Measurements from ENCODE around the gene INTS3. TPM values are rescaled to one million over a fixed set of nuclear protein-coding genes. Genes with fewer than 3 reads are reported as not detected.

INTS3 gene
- total RNA-seq, 4 donors from 2014 or later, result 31.4 to 55.3 (median 43.5) TPM

GRCh38 chr1:153776845-153777370, 49.1 kb downstream of the INTS3 start:
- TF ChIP-seq POLR2A (IDR thresholded peaks at IDR 0.05), result no peak
- TF ChIP-seq POLR2AphosphoS5 (IDR thresholded peaks at IDR 0.05), result no peak
- no peak for TF ChIP-seq CTCF (IDR thresholded peaks at IDR 0.05)
- TF ChIP-seq EP300 (IDR thresholded peaks at IDR 0.05), result no peak
- peaks cover 0 to 83% (median 39%) of the 10 kb centered on the region in 3 donors for H3K4me1 ChIP-seq
- H3K4me3 ChIP-seq, result peak overlapping the region in 1 of 2 donors; percentile 86
- no peaks in the 10 kb centered on the region for H3K27me3 ChIP-seq
- ATAC-seq, result no peak
- 88% methylated on average over 4 of the region's 10 CpGs; no CpG with 5 or more reads in 1 of the 2 donors for WGBS, 2 donors (ENCODE audit: low coverage in 1 of 2)
- peak overlapping the region in 3 of 4 donors; percentile 88 to 92 (median 91) for H3K27ac ChIP-seq
- H3K9me3 ChIP-seq, result no peaks in the 10 kb centered on the region
- H3K36me3 ChIP-seq, result peaks cover 0 to 28% of the 10 kb centered on the region in 2 donors

- TF ChIP-seq CTCF (IDR thresholded peaks at IDR 0.05) (no peak), POLR2A (IDR thresholded peaks at IDR 0.05) (no peak), POLR2AphosphoS5 (IDR thresholded peaks at IDR 0.05) (peak; percentile 52), EP300 (IDR thresholded peaks at IDR 0.05) (no peak)
- no peak for ATAC-seq
- 24 to 69% methylated on average over 5 to 6 of the region's 7 CpGs for WGBS, 2 donors (ENCODE audit: low coverage in 1 of 2)
- Histone ChIP-seq H3K4me1 (peaks cover 0 to 83% (median 42%) of the 10 kb centered on the region in 3 donors), H3K9me3 (no peaks in the 10 kb centered on the region), H3K4me3 (peak overlapping the region in 1 of 2 donors; percentile 7), H3K36me3 (peaks cover 0 to 21% of the 10 kb centered on the region in 2 donors), H3K27ac (peak overlapping the region in 3 of 4 donors; percentile 63 to 92 (median 88)), H3K27me3 (no peaks in the 10 kb centered on the region)
These were observed 49.8 kb downstream of the INTS3 start for GRCh38 chr1:153777648-153778047.

GRCh38 chr1:153778051-153778823, 50.4 kb downstream of the INTS3 start:
- Histone ChIP-seq H3K9me3 (no peaks in the 10 kb centered on the region), H3K4me1 (peaks cover 0 to 83% (median 42%) of the 10 kb centered on the region in 3 donors), H3K27ac (peak overlapping the region in 3 of 4 donors; percentile 63 to 92 (median 88)), H3K4me3 (peak overlapping the region in 1 of 2 donors; percentile 7), H3K36me3 (peaks cover 0 to 15% of the 10 kb centered on the region in 2 donors), H3K27me3 (no peaks in the 10 kb centered on the region)
- TF ChIP-seq POLR2AphosphoS5 (IDR thresholded peaks at IDR 0.05) (no peak), EP300 (IDR thresholded peaks at IDR 0.05) (no peak), CTCF (IDR thresholded peaks at IDR 0.05) (no peak), POLR2A (IDR thresholded peaks at IDR 0.05) (no peak)
- whole genome bisulfite sequencing, 2 donors (ENCODE audit: low coverage in 1 of 2), result 74 to 93% methylated on average over 8 to 13 of the region's 22 CpGs
- ATAC-seq, result no peak

GRCh38 chr1:153778824-153779519, 51.1 kb downstream of the INTS3 start:
- H3K4me1 ChIP-seq, result peaks cover 0 to 78% (median 40%) of the 10 kb centered on the region in 3 donors
- no peak for TF ChIP-seq EP300 (IDR thresholded peaks at IDR 0.05)
- TF ChIP-seq POLR2A (IDR thresholded peaks at IDR 0.05), result no peak
- no peak for TF ChIP-seq POLR2AphosphoS5 (IDR thresholded peaks at IDR 0.05)
- TF ChIP-seq CTCF (IDR thresholded peaks at IDR 0.05), result no peak
- peak overlapping the region in 2 of 4 donors; percentile 88 to 92 for H3K27ac ChIP-seq
- H3K36me3 ChIP-seq, result peaks cover 0 to 9% of the 10 kb centered on the region in 2 donors
- no peak for ATAC-seq
- WGBS, 2 donors (ENCODE audit: low coverage in 1 of 2), result 89 to 90% methylated on average over 6 to 10 of the region's 18 CpGs
- no peaks in the 10 kb centered on the region for H3K27me3 ChIP-seq
- H3K4me3 ChIP-seq, result no peak overlapping the region
- no peaks in the 10 kb centered on the region for H3K9me3 ChIP-seq

Data from gastroesophageal sphincter (tissue), 4 donors.